GM04503 (cell line): ENCODE data around the gene OR2A25.
"Not testable (repeated sequence)": the region's sequence is repeated elsewhere in the genome, so short reads cannot be mapped to it uniquely, and the experiment has no call there.

Experiments used
- DNase-seq: peaks from one replicate; pipeline ENCODE4 v3.0.0-alpha.2; 2012; ENCODE audit warnings: low read depth

OR2A25 gene, protein sequence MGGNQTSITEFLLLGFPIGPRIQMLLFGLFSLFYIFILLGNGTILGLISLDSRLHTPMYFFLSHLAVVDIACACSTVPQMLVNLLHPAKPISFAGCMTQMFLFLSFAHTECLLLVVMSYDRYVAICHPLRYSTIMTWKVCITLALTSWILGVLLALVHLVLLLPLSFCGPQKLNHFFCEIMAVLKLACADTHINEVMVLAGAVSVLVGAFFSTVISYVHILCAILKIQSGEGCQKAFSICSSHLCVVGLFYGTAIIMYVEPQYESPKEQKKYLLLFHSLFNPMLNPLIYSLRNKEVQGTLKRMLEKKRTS

DNA sequence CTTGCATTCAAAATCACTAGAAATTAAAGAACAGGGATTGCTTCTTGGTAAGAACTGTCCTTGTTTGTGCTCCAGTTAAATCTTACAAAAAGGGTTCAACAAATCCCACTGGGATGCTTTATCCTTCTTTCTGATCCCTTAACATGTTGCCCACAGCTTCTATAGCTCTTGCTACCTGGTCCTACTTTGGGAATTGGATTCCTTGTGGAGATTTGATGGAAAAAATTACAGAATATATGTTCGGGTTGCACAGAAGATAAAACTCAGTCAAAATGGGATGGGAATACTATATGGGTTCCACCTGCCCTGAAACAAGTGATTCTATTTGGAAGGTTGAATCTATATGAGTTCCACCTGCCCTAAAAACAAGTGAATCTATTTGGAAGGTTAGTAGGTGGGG is at the start of gene OR2A25:
TSS of gene OR2A25 (plus strand) at position 301 of the 400 bp plus-strand sequence. CDS start 4,409 bp downstream, outside the sequence.
- DNase-seq, result no peak

DNA sequence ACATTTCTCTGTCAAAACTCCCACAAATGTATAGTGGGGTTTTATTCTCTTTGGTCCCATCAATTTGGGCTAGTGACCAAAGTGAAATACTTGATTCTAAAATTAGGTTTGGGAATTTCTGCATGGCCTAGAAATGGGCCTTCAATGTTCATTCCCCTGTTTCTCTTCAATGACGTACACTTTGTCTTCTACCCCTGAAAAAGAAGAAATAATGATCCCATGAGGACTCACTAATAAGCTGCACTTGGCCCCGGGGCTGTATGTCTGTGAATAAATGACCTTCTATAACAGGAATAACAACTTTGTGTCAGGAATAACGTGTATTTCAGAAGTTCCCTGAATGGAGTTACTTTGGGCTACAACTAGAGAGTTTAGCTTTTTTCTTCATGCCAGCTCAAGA is 49.3 kb upstream of the OR2A25 start:
- no peak for DNase-seq

GRCh38 chr7:144022169-144022568 is 47.4 kb upstream of the OR2A25 start:
- DNase-seq, result no peak

DNA sequence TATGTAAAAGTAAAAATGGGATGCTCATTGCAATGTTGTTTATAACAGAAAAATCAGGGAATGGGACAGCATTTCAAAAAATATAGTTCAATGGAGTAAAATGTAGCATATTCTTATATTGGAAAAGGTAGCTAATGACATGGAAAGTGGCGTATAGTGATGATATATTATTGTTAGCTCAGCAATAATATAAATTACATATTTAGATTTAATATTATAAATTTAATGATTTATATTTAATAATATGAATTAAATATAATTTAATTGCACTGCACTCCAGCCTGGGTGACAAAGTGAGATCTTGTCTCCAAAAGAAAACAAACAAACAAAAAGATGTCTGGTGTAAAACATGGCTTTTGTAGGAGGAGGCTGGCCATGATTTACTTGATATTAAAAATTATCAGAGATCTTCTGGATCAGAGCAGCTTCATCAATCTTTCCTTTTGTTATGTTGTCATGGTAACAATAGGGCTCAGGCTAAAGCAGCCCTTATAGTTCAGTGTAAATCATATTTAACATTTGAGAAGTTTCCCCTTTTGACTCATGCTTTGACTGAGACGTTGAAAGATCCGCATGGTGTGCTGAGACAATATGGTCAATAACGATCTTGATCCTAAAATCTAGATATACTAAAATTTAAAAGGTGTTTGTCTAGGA is 46.3 kb upstream of the OR2A25 start:
- no peak for DNase-seq

DNA sequence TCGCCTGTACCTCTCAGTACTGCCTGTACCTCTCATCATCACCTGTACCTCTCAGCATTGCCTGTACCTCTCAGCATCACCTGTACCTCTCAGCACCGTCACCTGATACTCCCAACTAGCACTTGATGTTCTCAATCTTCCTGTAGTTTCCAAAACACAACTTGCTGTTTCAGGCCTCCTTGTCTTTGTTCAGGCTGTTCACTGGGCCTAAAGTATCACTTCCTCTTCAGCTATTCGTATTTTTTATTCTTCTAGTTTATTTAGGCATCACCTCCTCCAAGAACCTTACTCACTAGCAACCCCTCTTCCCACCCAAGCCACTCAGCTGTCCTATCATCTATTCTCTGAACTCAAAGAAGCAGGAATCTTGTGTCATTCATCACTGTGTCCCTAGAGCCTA is 45.4 kb upstream of the OR2A25 start:
- DNase-seq, result no peak

DNA sequence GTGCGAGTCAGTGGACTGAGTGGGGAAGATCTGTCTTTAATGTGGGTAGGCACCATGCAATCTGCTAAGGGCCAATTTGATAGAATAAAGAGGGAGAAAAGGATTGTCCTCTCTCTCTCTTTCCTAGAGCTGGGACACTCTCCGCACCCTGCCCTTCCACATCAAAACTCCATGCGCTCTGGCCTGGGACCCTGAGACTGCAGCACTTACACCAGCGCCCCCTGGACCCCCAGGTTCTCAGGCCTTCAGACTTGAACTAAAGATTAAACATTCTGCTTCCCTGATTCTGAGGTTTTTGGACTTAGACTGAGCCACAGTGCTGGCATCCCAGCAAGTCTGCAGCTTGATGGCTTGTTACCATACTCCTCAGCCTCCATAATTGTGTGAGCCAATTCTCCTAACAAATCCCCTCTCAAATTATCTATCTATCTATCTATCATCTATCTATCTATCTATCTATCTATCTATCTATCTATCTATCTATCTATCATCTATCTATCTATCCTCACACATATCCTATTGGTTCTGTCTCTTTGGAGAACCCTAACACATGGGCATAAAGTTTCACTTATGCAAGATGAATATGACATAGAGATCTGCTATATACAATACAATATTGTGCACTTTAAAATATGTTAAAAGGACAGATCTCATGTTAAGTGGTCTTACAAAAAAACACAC is 43.3 kb upstream of the OR2A25 start:
- no peak for DNase-seq

DNA sequence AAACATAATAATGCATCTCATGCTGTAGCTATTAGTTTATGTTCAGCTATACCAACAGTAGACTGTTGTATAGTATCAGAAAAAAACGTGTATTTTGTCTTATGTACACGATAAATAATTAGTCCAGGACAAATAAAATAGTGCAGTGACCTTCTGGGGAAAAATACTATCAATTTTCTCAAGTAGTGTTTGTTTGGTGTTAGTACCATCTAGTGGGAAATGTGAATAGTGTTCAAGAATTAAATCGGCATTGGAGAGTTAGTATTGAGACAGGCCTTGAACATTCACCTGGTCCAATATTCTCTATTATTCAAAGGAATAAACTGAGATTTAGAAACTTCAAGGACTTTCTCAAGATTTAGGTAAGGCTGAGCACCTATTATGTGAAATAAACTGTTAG is 42.5 kb upstream of the OR2A25 start:
- no peak for DNase-seq

GRCh38 chr7:144027974-144028373 is 41.6 kb upstream of the OR2A25 start:
- DNase-seq, result no peak

- DNase-seq, result no peak
These were observed 41.1 kb upstream of the OR2A25 start for GRCh38 chr7:144028547-144028946.

- no peak for DNase-seq
These were observed 37.1 kb upstream of the OR2A25 start for GRCh38 chr7:144032516-144032915.

GRCh38 chr7:144032985-144033709 is 36.5 kb upstream of the OR2A25 start:
- no peak for DNase-seq

- no peak for DNase-seq
These were observed 34.2 kb upstream of the OR2A25 start for GRCh38 chr7:144035385-144035784.

- DNase-seq, result no peak
These were observed 33.2 kb upstream of the OR2A25 start for GRCh38 chr7:144036302-144036885.

DNA sequence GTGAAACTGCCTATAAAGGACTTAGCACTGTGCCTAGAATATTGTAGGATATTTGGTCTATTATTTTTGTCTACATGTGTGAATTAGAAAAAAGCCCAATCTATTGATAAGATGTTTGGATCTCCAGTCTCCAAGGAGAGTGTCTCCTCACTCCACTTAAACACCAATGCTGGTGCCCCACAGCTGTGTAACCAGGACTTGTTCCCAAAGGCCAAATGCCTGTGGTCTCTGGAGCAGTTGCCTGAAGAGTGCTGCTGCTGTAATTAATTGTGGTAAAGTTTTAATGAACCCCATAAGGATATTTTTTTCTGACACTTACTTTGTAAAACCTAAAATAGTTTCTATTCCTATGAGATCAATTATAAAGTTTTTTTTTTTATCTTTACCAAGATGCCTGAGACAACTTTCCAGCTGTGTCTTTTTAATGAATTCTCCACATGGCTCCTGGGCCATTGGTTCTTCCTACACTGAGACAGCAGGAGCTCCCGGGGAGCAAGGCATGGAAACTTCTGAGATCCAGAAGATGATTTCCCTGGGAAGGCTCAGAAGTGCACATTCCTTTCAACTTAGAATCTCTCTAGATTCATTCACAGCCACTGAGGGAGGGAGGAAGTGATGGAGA is 32.1 kb upstream of the OR2A25 start:
- no peak for DNase-seq

DNA sequence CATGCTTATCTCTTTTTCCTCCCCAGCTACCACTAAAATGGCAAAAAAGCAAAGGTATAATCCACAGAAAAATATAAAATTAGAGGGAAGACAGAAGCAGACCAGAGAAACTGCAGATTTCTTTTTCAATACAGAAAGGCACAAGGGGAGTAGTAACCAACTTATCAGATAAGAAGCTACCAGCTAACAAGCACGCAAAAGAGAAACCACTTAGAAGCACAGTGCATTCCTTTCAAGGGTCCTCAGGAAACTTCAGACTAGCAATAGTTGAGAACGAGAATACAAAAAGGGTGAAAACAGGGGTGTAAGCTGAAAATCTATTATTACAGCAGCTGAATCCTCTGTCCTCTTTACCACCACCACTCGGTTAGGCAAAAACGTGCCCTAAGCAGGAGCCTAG is 30.7 kb upstream of the OR2A25 start:
- no peak for DNase-seq

- DNase-seq, result no peak
These were observed 21.0 kb upstream of the OR2A25 start, which contains the start of gene OR2A5 for GRCh38 chr7:144048648-144049047. Gene OR2A5 (plus strand): TSS chr7:144048948. CDS start chr7:144050402, 1,454 bp downstream.

GRCh38 chr7:144049491-144049890 is 20.1 kb upstream of the OR2A25 start:
- DNase-seq, result no peak

- DNase-seq, result no peak
These were observed 19.5 kb upstream of the OR2A25 start for GRCh38 chr7:144050093-144050492.

- not testable (repeated sequence) for DNase-seq
These were observed 18.7 kb upstream of the OR2A25 start for GRCh38 chr7:144050884-144051283.

GRCh38 chr7:144057954-144058353 is 11.7 kb upstream of the OR2A25 start:
- no peak for DNase-seq

DNA sequence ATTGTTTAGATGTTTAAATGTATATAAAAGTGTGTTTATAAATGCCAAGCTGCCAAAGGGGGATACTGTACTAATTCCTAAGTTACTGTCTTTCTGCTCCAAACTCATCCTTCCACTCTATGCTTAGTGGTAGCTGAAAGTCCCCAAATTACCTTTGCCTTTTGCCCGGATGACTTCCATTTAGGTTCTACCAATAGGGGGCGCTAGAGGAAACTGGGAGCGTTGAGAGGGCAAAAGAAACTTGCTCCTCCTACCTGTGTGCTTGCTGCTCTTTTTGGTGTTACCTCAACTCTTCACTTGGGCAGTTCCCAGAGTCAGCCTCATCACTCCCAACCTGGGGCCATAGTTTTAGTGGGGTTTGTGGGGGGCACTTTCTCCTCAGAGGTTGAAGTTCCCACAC is 5.9 kb upstream of the OR2A25 start:
- no peak for DNase-seq

GRCh38 chr7:144069953-144070352 is 342 bp downstream of the OR2A25 start:
- DNase-seq, result no peak
